ENCODE measurements around the gene EHD3.

Gene EHD3

GRCh38 chr2:31192851-31193392 lies 41.0 kb upstream of the EHD3 start:
- TF ChIP-seq CTCF (IDR thresholded peaks at IDR 0.05; ENCODE audit: low read depth, low read length), result no peak
- H3K4me3 ChIP-seq (ENCODE audit: low read depth, low read length), result no peak overlapping the region

- no peak overlapping the region for H3K4me3 ChIP-seq (ENCODE audit: low read depth, low read length)
- no peak for TF ChIP-seq CTCF (IDR thresholded peaks at IDR 0.05; ENCODE audit: low read depth, low read length)
Observed at GRCh38 chr2:31193806-31194205, 40.1 kb upstream of the EHD3 start.

GRCh38 chr2:31196622-31197021 lies 37.3 kb upstream of the EHD3 start:
- no peak overlapping the region for H3K4me3 ChIP-seq (ENCODE audit: low read depth, low read length)
- no peak for TF ChIP-seq CTCF (IDR thresholded peaks at IDR 0.05; ENCODE audit: low read depth, low read length)

- TF ChIP-seq CTCF (IDR thresholded peaks at IDR 0.05; ENCODE audit: low read depth, low read length), result no peak
- no peak overlapping the region for H3K4me3 ChIP-seq (ENCODE audit: low read depth, low read length)
Observed at GRCh38 chr2:31197166-31197565, 36.8 kb upstream of the EHD3 start.

- H3K4me3 ChIP-seq (ENCODE audit: low read depth, low read length), result no peak overlapping the region
- no peak for TF ChIP-seq CTCF (IDR thresholded peaks at IDR 0.05; ENCODE audit: low read depth, low read length)
Observed at GRCh38 chr2:31197669-31198068, 36.3 kb upstream of the EHD3 start.

- H3K4me3 ChIP-seq (ENCODE audit: low read depth, low read length), result no peak overlapping the region
- TF ChIP-seq CTCF (IDR thresholded peaks at IDR 0.05; ENCODE audit: low read depth, low read length), result no peak
Observed at GRCh38 chr2:31199206-31199605, 34.7 kb upstream of the EHD3 start.

GRCh38 chr2:31200972-31201371 lies 33.0 kb upstream of the EHD3 start:
- no peak for TF ChIP-seq CTCF (IDR thresholded peaks at IDR 0.05; ENCODE audit: low read depth, low read length)

More at GRCh38 chr2:31200972-31201371, 33.0 kb upstream of the EHD3 start:
- H3K4me3 ChIP-seq (ENCODE audit: low read depth, low read length), result no peak overlapping the region

All from WI38 (cell line).